T follicular helper cell (primary cell): ENCODE results near the gene DDAH2.

Experiments used
- DNase-seq: peaks from one replicate; pipeline ENCODE4 v3.0.0-alpha.2; 2020; ENCODE audit warnings: low read depth
- total RNA-seq, 2 experiments: gene quantifications; one replicate each; lab custom pipeline; 2026; lab: John Stamatoyannopoulos, UW

DDAH2 gene, protein sequence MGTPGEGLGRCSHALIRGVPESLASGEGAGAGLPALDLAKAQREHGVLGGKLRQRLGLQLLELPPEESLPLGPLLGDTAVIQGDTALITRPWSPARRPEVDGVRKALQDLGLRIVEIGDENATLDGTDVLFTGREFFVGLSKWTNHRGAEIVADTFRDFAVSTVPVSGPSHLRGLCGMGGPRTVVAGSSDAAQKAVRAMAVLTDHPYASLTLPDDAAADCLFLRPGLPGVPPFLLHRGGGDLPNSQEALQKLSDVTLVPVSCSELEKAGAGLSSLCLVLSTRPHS
- total RNA-seq = 2.1 to 7.6 reads per million in 2 experiments

DNA sequence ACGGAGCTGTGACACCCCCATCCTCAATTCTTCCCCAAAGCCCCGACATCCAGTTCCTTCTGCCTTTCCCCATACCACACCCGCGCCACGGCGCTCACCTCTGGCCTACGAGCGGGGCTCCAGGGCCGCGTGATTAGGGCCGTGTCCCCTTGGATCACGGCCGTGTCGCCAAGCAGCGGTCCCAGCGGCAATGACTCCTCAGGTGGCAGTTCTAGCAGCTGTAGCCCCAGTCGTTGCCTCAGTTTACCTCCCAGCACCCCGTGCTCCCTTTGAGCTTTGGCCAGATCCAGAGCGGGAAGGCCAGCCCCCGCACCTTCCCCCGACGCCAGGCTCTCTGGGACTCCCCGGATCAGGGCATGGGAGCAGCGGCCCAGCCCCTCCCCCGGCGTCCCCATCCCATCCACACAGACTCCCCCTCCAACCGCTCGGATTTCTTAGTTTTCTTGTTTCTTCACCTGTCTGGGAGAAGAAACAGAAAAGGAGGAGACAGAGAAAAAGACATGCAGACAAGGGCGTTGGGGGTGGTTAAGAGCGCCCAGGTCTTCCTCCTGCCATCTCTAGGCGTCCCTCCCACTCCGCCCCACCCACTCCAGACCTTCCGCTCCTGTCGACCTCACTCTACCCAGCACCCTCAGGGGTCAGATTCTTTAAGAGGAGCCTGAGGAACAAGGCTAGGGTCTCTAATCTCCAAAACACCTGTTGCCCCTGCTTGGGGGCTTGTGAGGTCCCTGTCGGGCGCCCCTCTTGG is at the start of gene DDAH2:
DDAH2 (minus strand) TSS at position 533 of the 748 bp plus-strand sequence; CDS start at position 395, 138 bp downstream.
- no peak for DNase-seq

DNA sequence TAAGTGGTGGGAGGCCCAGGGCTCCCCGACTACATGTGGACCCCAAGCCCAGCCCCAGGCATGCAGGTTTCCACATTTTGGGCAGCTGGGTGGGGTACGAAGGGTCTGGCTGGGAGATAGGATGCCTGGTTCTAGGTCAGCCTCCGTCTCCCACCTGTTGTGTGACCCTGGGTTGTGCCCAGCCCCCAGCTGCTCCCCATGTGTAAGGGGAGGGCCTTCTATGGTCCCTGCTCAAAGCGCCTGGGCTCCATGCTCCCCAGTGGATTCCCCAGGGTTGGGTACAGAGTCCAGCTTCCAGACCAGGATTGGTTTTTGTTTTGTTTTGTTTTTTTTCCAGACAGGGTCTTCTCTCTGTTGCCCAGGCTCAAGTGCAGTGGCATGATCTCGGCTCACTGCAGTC is 49.1 kb upstream of the DDAH2 start:
- DNase-seq = no peak

DNA sequence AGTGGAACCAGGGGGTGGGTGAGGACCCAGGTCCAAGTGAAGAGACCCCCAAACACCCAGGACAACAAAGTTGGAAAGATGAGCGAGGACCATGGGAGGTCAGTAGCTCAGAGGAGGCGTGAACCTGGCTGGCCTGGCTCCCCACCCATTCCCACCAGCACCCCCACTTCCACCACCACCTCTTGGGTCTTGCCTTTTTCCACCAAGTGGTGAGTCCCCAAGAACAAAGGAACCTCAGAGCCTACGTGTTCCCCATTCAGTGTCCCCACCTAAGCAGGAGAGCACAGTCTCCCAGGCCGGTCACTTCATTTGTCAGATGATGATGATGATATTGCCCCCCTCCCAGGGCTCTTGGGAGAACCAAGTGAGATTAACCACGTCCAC is 48.6 kb upstream of the DDAH2 start:
- DNase-seq = no peak

DNA sequence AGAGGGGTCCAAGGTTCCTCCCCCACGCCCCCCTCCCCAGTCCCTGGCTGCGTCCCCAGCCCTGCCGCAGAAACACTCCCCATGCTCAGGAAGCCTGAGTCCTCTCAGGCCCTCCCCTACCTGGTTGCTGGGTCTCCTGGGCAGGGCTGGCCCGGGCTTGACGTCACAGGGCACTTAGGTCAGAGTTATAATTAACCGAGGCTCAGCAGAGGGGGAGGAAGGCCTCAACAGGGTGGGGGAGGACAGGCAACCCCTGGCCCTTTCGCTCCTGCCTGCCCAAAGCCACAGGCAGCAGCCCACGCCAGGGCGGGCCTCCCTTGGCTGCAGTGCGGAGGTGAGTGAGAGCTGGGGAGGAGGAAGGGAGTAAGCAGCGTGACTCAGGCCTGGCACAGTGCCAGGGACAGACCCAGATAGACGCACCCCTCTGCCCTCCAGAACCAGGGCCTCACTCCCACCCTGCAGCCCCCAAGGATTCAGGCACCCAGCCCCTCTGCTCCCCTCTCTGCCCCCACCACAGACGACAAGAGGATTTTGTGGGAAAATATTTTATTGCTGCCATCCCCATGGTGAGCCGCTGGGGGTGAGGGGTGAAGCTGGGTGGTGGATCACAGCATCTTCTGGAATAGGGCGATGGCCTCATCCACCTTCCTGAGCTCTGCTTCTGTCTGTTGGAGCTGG is 48.0 kb upstream of the DDAH2 start, which contains the start of gene VWA7:
VWA7 (minus strand) TSS at position 340 of the 678 bp plus-strand sequence. CDS start 549 bp downstream, outside the sequence.
- peak; percentile 26 for DNase-seq

DNA sequence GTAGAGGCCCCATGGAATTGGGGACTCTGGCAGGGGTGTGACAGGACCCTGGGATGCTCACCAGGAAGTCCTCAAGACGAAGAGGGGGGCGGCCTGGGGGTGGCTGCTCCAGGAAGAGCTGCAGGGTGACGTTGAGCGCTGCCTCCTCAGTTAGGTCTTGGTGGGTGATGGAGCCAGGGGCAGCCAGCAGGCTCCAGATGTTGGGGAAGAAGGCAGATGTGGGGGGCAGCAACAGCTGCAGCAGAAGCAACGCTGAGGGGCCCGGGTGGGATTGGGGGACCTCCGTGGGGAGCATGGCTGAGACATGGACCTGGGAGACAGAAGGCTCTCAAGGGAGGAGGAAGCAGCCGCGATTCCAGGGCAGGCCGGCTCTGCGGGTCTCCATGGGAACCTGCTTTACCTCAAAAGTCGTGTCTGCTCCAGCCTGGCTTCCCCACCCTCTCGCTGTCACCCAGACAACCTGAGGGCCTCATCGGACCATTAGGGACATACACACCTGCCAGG is 47.4 kb upstream of the DDAH2 start:
- no peak for DNase-seq

DNA sequence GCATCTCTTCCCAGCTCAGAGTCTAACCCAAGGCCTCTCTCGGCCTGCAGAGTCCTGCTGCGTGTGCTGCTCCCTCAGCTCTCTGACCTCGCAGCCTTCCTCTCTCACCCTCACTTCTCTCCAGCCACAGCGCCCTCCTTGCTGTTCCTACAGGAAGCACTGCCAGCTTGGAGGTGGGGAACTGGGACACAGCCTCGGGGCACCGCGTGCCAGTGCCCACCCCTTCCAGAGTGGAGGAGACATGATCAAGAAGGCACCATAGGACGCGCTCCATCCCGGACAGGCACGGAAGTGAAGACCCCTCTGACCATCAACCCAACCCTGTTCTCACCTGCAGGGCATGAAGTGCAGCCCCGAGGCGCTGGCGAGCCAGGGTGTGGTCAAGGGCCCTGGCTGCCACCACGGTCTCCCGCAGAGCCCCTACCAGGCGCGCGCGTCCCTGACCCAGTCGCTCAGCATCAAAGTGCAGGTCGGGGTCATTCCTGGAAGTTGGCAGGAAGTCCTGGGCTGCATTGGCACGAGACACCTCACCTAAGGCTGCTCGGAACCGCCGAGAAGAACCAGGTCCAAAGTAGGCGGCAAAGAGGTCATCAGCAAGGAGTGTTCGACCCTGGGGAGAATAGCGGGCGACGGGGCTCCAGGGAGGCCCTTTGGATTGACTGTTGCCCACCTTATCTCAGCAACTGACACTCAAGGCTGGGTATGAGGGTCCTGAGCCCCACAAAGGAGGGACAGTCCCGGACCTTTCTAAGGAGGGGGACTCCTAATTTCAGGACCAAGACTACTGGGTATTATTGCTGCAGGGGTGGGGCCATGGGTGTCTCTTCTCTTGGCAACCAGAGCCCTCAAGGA is 46.8 kb upstream of the DDAH2 start:
- no peak for DNase-seq

DNA sequence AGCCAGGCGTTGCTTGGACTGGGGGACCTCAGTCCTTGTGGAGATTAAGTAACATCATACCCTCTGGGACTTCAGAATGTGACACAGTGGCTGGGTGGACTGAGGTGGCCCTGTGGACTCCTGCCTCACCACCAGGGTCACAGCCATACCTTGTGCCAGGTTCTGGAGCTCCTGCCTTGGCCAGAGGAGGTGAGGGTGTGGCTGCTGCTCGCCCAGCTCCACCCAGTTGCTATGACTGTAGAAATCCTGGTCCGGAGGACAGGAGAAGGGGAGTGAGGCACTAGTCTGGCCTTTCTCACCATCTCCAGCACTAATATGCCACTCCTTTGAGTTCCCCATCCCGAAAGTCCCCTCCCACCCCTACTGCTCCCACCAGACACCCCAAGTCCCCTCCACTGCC is 46.1 kb upstream of the DDAH2 start:
- DNase-seq = no peak

DNA sequence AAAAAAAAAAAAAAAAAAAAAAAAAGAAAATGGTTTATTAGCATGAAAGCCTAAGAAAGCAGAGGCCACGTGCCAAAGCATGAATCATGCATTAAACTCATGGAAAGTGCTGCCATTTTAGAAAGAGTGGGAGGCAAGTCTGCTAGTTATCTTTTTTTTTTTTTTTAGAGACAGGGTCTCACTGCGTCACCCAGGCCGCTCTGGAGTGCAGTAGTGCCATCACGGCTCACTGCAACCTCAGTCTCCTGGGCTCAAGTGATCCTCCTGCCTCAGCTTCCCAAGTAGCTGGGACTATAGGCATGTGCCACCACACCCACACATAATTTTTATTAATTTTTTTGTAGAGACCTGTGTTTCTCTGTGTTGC is 42.9 kb upstream of the DDAH2 start:
- no peak for DNase-seq

DNA sequence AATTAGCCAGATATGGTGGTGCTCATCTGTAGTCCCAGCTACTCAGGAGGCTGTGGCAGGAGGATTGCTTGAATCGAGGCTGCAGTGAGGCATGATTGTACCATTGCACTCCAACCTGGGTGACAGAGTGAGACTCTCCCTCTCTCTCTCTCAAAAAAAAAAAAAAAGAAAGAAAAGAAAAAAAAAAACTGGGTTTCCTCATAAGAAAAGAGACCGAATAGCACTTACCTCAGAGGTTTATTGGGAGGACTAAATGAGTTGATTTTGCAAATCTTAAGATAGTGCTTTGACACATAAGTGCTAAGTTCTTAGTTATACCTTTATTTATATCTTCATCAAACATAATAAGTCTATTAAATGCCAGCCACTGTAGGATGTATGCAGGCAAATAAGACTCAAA is 41.8 kb upstream of the DDAH2 start:
- DNase-seq = no peak

DNA sequence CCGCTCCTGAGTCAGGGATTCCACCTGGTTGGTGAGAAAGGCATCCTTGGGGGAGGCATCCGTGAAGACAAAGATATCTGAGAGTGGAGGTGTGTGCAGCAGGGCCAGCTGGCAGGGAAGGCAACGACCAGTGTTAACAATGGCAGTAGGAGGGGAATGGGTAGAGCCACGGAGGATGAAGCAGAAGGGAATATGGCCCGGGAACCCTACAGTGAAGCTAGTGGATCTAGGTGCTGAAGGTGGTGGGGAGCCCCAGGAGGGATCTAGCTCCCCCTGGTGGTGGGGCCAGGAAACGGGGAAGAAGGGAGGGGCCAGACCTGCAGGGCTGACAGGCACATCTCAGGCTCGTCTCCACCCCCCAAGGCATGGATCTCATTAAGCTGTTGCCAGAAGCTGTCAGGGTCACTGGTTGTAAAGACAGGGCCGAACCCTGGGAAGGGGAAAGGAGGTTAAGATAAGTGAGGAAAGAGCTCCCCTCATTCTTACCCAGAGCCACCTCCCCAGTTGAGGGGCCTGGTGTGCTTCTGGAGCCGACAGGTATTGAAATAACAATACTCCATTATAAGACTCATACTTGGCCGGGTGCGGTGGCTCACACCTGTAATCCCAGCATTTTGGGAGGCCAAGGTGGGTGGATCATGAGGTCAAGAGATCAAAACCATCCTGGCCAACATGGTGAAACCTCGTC is 40.7 kb upstream of the DDAH2 start:
- DNase-seq = peak; percentile 76

DNA sequence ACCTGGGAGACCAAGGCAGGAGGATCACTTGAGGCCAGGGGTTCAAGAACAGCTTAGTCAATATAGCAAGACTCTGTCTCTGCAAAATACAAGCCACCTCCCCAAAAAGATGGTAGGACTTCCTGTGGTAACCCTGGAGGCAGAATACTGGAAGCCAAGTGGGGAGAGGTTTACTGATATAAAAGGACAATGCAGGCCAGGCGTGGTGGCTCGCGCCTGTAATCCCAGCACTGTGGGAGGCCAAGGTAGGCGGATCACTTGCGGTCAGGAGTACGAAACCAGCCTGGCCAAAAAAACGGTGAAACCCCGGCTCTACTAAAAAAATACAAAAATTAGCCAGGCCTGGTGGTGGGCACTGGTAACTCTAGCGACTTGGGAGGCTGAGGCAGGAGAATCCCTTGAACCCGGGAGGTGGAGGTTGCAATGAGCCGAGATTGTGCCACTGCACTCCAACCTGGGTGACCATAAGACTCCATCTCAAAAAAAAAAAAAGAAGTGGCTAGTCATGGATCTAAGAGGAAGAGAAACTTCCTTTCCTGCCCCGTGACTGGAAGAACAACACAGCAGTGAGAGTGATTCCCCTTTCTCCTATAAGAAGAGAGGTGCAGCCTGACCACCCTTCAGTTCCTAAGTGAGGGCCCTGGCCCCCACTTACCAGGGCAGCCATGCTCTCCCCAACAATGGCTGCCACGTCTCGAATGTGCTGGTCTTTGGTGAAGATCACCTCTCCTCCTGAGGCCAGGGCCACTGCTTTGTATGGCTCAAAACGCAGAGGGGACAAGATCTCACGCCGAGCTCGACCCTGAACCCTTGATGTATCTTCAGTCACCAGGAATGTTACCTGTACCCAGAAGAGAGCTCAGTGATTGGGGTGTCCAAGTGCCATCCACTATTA is 39.5 kb upstream of the DDAH2 start:
- no peak for DNase-seq

DNA sequence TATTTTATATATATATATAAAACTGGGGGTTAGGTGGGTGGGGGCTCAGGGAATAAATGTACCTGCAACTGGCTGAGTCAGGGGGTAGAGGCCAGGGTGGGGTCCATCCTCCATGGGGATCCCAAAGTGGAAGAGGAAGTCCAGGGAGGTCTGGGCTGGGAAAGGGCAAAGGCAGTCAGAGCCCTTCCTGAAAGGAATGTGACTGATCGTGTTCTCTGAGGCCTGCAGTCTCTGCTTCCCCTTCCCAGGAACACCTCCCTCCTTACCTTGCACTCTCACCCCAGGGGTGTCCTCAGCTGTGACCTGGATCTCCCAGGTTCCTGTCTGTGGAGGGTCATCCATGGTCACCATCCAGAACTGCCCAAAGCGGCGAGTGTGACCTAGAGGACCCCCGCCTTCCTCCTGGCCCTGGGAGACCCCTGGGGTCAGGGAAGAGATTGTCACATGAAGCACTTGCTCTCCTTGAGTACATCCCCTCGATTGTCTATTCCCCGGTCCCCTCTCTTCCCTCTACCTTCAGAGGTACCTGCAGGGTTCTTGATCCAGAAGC is 38.1 kb upstream of the DDAH2 start:
- DNase-seq = no peak

DNA sequence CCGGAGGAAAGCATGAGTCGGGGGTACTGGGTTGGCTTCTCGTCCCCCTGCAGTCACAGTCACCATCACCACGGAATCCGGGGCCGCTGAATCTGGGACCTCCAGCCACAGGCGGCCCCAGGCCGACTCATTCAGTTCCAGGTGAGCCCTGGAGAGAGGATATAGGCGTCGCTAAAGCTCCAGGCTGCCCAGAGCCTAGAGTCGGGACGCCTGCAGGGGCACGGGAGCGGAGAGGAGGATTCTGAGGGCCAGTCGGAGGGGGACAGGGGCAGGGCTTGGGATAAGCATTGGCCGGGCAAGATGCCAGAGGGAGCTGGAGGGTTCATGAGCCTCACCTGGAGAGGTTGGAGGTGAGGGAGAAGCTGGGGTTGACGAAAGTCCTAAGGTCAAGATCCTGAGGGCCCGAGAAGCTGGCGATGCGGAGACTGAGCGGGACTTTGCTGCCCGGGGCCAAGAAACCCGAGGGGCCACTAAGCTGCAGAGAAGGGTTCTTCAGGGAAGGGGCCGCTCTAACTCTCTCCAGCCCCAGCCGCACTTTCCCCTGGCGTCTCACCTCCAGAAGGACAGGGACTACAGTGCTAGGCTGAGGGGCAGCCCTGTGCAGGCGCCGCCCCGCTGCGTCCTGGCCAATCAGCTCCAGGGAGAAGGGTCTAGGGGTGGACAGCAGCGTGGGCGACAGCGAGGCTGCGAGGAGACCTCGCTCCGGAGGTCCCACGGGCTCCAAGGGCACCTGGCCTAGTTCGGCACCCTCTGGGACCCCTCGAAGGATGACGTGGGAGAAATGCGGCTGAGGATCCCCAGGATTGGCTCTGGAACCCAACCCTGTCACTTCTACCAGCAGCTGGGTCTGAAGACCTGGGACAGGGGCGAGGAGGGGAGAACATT is 37.1 kb upstream of the DDAH2 start:
- DNase-seq = no peak

DNA sequence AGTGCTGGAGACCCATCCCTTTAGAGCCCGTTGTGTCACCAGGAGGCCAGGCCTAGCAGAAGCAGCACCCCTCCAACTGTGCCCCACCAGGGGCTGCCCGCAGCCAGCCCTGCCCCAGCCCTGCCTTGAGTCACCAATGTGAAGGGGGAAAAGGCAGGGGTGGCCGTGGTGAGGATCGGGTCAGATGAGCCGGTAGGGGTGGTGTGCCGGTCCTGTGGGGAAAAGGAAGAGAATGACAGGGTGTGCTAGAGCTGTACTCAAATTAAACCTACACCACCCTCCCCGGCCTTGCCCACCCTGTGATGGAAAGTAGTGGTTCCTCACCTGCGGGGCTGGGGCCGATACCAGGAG is 36.4 kb upstream of the DDAH2 start:
- no peak for DNase-seq

DNA sequence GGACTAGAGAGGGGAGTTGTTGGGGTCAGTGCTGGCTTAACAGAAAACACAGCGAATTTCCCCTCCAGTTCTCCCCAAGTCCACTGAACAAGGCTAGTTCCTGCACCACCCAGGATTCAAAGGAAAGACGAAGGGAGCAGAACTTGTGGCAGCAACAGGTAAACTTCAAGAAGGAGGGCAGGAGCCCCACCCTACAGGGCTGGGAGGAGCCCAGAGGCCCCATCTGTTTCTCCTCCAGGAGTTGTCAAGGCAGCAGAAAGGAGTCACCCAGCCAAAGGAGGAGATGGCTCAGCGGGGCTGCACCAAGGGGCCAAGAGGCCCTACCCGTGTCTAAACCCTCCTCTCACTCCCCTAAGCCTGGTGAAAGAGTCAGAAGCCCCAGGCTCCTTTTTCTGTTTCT is 35.1 kb upstream of the DDAH2 start:
- no peak for DNase-seq

DNA sequence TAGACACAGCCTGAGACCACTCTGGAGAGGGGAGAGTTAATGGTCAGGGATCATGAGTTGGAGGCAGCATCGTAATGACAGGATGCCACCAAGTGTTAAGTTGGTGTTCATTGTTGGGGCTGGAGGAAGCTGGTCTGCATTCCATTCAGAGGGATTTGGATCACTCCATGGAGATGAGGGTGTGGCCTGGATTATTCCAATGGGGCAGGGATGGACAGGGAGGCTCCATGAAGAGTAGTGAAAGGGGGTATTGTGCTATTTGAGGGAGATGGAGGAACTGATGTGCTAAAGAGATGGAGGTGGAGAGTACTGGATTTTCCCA is 34.5 kb upstream of the DDAH2 start:
- no peak for DNase-seq

DNA sequence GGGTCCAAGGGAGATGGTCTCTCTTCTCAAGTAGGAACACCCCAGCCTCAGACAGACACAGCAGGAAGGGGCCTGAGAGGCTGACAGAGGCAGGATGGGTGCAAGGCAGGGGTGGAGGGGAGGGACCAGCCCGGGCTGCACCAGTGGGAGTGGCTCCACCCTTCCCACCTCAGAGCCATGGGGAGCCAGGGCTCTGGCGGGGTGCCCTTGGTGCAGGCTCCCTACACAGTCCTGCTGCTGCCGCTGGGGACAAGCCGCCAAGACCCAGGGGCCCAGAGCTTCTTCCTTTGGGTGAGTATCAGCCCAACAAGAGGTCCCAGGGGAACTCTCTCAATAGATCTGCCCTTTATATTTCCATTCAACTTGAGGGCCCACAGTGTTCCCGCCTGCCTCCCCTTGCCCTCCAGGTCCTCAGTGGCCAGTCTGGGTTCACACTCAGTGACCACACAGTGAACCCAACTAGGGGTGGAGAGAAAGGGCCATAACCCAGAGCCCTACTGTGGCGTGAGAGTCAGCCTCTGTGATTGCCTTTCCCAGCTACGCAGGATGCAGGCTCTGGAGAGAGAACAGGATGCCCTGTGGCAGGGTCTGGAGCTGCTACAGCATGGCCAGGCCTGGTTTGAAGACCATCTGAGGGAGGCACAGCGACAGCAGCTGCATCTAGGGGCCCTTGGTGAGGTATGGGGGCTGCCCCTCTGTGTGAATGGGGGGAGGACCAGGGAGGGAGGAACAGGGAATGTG is 33.9 kb upstream of the DDAH2 start:
- no peak for DNase-seq

DNA sequence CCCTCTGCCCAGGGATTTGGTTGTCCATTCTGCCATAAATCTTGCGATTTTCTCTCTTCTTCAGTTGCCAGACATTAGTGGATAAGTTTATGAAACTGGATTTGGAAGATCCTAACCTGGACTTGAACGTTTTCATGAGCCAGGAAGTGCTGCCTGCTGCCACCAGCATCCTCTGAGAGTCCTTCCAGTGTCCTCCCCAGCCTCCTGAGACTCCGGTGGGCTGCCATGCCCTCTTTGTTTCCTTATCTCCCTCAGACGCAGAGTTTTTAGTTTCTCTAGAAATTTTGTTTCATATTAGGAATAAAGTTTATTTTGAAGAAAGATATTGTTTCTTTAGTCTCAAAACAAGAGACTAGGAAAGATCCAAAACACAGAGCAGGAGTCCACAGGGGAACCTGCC is 33.3 kb upstream of the DDAH2 start, which contains the start of gene SAPCD1:
SAPCD1 (plus strand) TSS at position 301 of the 400 bp plus-strand sequence. CDS start 399 bp downstream, outside the sequence.
- DNase-seq = no peak
